Activated effector memory CD4-positive, alpha-beta T cell treated with Interleukin-2 at 50 U/mL for 16 hours (primary cell): ENCODE results near the gene TRAT1.
"Not testable (repeated sequence)": the region's sequence is repeated elsewhere in the genome, so short reads cannot be mapped to it uniquely, and the experiment has no call there.

Experiments
- DNase-seq: peaks from one replicate; pipeline ENCODE4 v3.0.0-alpha.2; 2020

Gene TRAT1

DNA sequence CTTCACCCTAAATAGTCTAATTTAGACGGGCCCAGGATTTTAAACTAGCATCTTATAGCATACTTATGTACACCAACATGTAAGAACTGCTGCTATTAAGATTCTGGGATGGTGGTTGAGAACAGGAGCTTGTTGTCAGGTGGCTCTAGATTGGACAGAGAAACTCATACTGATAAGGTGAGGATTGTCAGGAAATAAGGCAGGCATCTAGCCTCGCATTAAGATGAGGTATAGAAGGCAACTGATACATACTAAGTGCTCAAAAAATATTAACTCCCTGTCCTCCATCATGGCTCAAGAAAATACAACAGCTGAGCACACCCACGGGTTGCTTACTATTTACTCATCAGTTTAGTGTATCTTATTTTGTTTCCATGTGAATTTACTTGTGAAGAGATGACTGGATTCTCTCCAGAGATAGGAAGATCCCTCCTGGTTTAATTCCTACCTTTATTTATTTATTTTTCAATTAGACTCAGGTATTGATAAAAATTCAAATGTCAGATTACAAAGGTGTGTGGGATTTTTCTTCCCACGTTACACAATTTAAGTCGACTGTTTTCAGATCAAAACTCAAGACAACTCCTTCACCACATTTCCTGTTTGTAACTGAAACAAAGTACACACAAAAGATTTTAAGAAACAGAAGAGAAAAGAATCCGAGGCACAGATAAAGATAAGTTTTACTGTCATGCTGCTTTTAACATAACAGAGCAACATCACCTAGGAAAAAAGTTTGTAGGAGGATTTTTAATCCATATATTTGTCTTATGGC is at the start of gene TRAT1:
TSS of gene TRAT1 (plus strand) at position 664 of the 775 bp plus-strand sequence. CDS start 142 bp downstream, outside the sequence.
- no peak for DNase-seq

DNA sequence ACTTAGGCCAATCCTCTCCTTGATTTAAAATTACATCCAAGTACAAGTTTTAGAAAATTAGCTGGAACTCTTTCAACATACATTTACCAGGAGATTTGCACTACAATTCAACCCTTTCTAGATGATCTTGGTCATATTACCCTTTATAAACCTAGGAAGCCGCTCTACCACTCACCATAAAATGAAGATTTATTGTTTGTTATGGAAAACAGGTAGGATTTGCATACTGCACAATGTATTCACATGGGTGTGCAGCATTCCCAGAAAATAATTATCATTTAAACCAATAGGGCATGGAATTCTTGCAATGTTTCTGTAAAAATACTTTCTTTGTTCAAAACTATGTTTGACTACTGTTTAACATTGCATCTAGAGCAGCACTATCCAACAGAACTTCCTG is 46.9 kb upstream of the TRAT1 start:
- no peak for DNase-seq

GRCh38 chr3:108779496-108779895 is 43.1 kb upstream of the TRAT1 start:
- DNase-seq = no peak

- peak; percentile 21 for DNase-seq
These were observed 42.4 kb upstream of the TRAT1 start for GRCh38 chr3:108780235-108780634.

- no peak for DNase-seq
These were observed 31.1 kb upstream of the TRAT1 start for GRCh38 chr3:108791473-108791872.

GRCh38 chr3:108804437-108804836 is 18.1 kb upstream of the TRAT1 start:
- DNase-seq = no peak

DNA sequence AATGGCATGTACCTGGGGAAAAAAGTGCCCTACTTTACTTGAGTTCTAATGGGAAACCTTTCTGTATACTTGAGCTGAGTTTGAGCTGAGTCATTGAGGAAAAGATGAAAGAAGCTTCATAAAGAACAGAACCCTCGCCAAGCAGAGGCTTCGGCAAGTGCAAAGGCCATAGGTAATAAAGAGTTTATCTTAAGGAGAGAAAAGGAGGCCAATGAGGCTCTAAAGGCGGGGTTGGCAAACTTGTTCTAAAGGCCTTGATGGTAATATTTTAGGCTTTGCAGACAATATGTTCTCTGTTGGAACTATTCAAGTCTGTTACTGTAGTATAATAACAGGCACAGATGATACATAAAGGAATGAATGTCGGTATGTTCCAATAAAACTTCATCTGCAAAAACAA is 17.6 kb upstream of the TRAT1 start:
- DNase-seq = no peak

DNA sequence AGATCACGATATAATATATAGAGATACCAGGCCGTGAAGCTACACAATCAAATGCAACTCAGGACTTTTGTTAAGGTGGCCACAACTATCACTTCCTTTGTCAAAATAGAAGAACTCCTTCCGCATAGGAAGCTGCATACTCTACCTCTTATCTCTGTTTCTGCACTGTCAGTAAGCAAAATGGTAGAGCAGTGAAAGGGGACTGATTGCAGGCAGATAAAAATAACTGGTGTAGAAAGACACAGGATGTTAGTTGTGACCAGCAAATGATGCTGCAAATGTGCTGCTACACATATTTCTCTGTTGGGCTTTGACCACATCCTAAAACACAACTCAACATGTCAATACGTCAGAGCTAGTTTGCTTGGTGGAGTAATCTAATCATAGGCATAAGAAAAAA is 16.3 kb upstream of the TRAT1 start:
- no peak for DNase-seq

DNA sequence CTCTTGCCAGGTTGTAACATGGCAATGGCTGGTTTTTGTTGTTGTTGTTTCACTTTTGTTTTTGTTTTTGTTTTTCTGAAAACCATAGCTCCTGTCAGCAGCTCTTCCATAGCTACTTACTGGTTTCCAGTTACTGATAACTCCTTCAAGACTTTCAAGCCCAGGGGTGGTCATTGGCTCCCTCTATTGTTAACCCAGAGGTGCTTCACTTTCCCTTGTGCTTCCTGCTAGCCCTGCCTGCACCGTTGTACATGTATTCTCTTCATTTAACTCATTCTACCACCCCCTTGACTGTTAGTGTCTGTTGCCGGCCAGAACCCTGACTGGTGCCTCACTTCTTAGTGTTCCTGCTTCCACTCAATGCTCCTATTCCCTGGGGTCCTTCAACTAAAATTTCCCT is 4.2 kb upstream of the TRAT1 start:
- peak; percentile 49 for DNase-seq

DNA sequence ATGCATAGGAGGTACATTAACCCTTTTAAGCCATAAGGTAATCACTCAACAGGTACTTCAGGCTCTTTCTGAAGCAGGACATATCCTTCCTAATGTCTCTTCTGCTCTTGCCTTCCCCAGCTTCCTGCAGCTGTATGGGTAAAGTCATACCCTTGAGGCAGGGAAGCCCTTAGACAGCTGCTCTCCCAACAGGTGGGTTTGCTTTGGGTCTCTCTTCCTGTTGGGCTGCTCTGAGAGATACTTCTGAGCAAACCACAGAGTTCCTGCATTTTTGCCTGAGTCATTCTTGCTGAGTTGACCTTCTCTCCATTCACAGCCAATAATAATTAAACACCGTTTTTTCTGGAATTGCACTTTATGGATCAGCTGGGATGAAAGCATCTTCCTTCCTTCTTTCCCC is 2.0 kb upstream of the TRAT1 start:
- no peak for DNase-seq

DNA sequence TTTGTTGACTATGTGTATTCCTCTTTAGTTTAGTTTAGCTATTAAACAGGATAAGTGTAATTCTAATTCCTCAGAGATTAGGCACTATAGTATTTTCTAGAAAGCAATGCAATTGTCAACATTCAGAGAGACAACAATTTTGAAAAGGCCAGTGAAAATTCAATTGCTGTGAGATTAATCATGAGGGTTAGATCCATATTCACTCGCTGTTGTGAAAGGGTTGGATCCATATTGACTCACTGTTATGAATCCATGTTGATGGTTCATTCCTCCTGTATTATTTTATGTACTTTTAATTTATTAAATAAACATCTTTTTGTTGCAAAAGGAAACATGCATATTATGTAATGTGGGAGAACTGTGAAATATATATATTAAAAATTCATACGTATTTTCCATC is 641 bp downstream of the TRAT1 start:
- DNase-seq = no peak

- not testable (repeated sequence) for DNase-seq
These were observed 1.2 kb downstream of the TRAT1 start for GRCh38 chr3:108823803-108824202.

DNA sequence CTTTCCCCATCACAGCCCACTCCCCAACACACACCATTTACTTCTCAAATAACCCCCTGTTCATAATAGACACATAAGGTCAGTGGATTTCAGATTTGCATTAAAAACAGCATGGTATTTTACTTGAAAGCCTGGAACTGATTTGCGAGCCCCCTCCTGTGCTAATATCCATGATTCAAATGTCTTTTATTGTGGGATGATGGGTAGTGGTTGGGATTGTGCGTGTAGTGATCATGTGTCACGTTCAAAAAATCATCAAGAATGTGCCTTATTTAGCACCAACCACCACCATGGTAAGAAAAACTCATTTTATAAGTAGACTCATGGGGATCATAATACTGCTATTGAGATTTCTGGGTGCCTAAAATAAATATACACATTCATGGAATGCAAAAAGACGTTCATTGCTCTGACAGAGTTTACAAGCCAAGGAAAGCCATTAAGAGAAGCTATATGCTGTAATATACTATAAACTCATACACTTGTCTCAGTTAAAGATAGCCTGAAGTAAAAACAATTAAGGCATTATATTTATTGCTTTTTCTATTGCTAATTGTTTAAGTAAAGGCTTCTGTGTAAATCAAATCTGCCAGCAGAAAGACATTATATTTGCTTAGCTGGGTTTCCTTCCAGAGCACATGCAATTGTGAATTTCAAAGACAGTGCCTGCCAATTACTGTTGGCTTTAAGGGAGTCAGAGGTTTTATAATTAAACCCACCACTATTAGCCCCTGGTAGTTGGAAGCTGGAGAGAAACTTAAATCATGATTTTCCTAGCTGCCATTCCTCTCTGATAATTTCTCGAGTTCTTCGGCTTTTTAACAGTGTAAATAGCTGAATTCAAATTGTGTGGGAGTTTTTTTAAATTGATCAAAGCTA is 4.0 kb downstream of the TRAT1 start:
- no peak for DNase-seq

DNA sequence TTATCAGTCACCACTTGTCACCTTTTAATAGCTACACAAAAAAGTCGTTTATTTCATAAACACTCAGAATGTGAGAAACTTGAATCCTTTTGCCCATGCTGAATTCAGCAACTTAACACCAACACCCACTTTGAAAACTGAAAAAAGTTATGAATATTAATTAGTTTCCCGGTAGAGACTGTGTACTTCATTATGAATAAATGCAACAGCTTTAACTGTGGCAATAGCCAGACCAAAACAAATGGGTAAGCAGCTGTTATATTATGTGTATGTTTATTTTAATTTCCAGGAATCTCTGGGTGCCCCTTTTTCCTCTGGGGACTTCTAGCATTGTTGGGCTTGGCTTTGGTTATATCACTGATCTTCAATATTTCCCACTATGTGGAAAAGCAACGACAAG is 7.8 kb downstream of the TRAT1 start:
- DNase-seq = no peak

- DNase-seq = no peak
These were observed 8.5 kb downstream of the TRAT1 start for GRCh38 chr3:108830991-108831614.

DNA sequence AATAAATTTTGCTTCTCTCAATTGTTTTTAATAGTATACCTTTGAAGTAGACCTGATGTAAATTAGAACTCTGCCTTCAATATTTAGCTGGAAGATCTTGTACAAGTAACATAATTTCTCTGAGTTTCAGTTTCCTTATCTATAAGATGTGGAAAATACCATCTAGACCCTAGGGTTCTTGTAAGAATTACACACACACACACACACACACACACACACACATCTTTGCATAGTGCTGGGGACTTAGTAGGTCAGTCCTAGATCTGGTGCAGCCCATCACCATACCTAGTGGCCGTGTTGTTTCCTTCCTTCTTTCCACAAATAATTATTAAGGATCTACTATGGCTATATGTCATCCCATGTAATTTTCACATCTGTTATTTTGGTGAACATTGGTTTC is 11.0 kb downstream of the TRAT1 start:
- no peak for DNase-seq

- no peak for DNase-seq
These were observed 12.0 kb downstream of the TRAT1 start for GRCh38 chr3:108834551-108834950.

DNA sequence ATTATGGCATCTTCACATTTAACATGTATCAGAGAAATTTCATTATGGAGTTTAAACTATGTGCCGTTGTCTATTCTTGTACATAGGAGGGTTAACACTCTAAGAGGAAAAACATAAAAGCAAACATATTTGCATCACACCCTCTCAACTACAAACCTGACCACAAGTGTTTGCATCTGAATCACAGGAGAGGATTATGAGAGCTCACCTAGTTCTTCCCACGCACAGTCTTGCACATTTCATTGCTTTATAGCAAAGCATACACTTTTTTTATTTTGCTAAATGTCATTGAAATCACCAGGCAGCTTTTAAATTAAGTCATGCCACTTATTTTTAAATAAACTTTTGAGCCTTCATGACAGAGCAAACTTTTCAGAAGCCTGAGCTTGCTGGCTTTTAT is 12.5 kb downstream of the TRAT1 start:
- no peak for DNase-seq

GRCh38 chr3:108838436-108838835 is 15.8 kb downstream of the TRAT1 start:
- peak; percentile 35 for DNase-seq

DNA sequence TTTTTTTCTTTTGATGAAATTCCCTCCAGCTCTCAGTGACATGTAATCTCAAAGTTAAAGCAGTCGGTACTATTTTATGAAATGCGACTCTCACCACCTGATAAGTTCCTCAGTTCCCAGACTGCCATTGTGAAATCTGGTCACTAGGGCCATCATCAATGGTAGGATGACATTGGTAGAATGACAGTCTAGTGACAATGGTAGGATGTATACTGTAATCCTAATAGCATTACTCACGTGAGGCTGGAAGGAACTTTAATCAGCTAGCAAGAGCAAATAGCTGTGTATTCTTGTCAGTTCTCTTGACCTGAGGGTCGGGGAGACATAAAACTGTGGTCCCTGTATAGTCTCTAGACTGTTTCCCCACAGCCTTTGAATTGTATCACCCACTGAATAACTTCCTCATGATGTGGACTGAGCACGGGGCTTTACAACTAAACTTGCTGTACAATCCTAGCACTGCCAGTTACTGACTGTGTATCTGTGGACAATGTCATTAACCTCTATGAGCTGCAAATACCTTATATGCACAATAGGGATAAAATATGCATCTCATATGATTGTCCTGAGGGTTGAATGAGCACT is 23.2 kb downstream of the TRAT1 start:
- DNase-seq = no peak

- no peak for DNase-seq
These were observed 24.6 kb downstream of the TRAT1 start for GRCh38 chr3:108847187-108847586.

DNA sequence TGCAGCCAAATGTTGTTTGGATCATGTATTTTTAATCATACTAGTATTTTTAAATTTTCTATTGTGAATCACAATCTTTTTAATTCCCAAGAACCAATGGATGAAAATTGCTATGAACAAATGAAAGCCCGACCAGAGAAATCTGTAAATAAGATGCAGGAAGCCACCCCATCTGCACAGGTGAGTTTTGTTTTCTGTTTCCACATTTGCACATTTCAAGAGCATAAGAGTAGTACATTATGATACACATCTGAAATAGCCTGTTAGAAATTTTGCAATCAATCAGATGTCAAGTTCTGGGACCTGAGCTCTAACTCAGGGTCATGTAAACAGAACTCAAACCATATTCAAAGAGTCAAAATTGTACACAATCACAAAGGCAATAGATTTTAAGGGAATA is 26.5 kb downstream of the TRAT1 start:
- no peak for DNase-seq

GRCh38 chr3:108861401-108861800 is 38.8 kb downstream of the TRAT1 start:
- no peak for DNase-seq
